HG02970 (cell line): ENCODE results near the gene GCSAM.

ENCODE experiments used
- ATAC-seq: cut with Tn5 transposase; IDR thresholded peaks from one replicate; pipeline ENCODE4 v1.9.1; 2021; ENCODE audit warnings: mild to moderate bottlenecking, moderate library complexity, moderate number of reproducible peaks; ENCODE audit not compliant: unreplicated experiment, low FRiP score

The GCSAM gene

GRCh38 chr3:112132975-112133448 is at the start of gene GCSAM:
Gene GCSAM, minus strand, starts transcription at chr3:112133248. Its CDS starts 128 bp downstream, at chr3:112133120.
- ATAC-seq: peak; percentile 64

GRCh38 chr3:112175646-112176045 is 42.6 kb upstream of the GCSAM start:
- ATAC-seq: no peak

- ATAC-seq: no peak
These were observed 42.0 kb upstream of the GCSAM start for GRCh38 chr3:112175037-112175436.

- no peak for ATAC-seq
These were observed 38.1 kb upstream of the GCSAM start for GRCh38 chr3:112171144-112171543.

- ATAC-seq: no peak
These were observed 37.0 kb upstream of the GCSAM start for GRCh38 chr3:112170046-112170445.

- no peak for ATAC-seq
These were observed 34.7 kb upstream of the GCSAM start for GRCh38 chr3:112167758-112168157.

GRCh38 chr3:112149136-112149535 is 16.1 kb upstream of the GCSAM start:
- no peak for ATAC-seq

- no peak for ATAC-seq
These were observed 10.6 kb upstream of the GCSAM start for GRCh38 chr3:112143689-112144088.

GRCh38 chr3:112143251-112143650 is 10.2 kb upstream of the GCSAM start:
- ATAC-seq: no peak

- no peak for ATAC-seq
These were observed 8.2 kb upstream of the GCSAM start for GRCh38 chr3:112141293-112141692.

GRCh38 chr3:112140584-112140983 is 7.5 kb upstream of the GCSAM start:
- ATAC-seq: no peak

- ATAC-seq: no peak
These were observed 5.3 kb upstream of the GCSAM start for GRCh38 chr3:112138219-112138969.

- no peak for ATAC-seq
These were observed 4.7 kb upstream of the GCSAM start for GRCh38 chr3:112137781-112138180.

GRCh38 chr3:112136959-112137693 is 4.1 kb upstream of the GCSAM start:
- no peak for ATAC-seq

GRCh38 chr3:112136046-112136445 is 3.0 kb upstream of the GCSAM start:
- no peak for ATAC-seq

- no peak for ATAC-seq
These were observed 1.5 kb upstream of the GCSAM start for GRCh38 chr3:112134335-112135124.

GRCh38 chr3:112133626-112134334 is 732 bp upstream of the GCSAM start:
- ATAC-seq: no peak

- no peak for ATAC-seq
These were observed 494 bp downstream of the GCSAM start for GRCh38 chr3:112132554-112132953.

- ATAC-seq: no peak
These were observed 960 bp downstream of the GCSAM start for GRCh38 chr3:112132088-112132487.

GRCh38 chr3:112131111-112131510 is 1.9 kb downstream of the GCSAM start:
- ATAC-seq: no peak
